GM18511 (cell line): ENCODE results near the gene FBXL15.

Experiments used
- ATAC-seq: cut with Tn5 transposase; IDR thresholded peaks from one replicate; pipeline ENCODE4 v1.9.1; 2021; ENCODE audit warnings: mild to moderate bottlenecking, moderate library complexity; ENCODE audit not compliant: unreplicated experiment

The FBXL15 gene, protein sequence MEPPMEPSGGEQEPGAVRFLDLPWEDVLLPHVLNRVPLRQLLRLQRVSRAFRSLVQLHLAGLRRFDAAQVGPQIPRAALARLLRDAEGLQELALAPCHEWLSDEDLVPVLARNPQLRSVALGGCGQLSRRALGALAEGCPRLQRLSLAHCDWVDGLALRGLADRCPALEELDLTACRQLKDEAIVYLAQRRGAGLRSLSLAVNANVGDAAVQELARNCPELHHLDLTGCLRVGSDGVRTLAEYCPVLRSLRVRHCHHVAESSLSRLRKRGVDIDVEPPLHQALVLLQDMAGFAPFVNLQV

DNA sequence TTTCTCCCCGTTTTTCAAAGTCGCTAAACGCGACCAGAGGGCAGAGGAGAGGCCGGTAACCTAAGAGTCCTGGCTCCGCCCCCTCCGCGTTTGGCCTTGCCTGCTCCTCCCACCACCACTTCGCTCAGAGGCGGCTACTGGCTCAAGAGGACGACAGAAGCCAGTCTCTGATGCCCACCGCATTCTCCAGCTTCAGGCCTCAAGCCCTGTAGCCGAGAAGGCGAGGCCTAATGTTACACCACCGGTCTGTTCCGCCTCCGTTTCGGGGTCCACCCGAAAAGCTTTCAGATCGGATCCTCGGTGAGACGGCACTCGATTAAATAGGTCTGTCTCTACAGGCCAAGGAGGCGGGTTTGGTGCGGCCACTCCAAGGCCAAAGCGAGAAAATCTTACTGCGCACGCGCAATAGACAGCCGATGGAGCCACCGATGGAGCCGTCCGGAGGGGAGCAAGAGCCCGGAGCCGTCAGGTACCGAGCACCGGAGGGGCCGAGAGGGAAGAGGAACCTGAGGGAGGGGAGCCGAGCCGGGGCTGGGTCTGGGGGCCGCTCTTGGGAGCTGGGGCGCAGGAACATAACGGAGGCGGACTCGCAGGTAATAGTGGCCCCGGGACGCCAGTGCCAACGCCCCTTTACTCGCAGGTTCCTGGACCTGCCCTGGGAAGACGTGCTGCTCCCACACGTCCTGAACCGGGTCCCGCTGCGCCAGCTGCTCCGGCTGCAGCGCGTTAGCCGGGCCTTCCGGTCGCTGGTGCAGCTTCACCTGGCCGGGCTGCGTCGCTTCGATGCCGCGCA is at the start of gene FBXL15:
Gene FBXL15 (plus strand): TSS at position 123 of the 793 bp plus-strand sequence. CDS start 294 bp downstream, at position 417.
- ATAC-seq: peak; percentile 72

DNA sequence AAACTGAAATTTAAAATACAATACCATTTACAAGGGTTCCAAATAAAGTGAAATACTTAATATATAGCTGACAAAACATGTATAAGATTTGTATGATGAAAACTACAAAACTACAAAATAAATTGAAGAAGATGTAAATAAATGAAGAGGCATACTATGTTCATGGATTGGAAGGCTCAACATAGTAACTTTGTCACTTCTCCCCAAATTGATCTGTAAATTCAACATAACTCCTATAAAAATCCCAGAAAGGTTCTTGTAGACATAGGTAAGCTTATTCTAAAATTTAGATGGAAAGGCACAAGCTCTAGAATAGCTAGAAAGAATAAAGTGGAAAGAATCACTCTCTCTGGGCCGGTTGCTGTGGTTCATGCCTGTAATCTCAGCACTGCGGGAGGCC is 49.3 kb upstream of the FBXL15 start:
- no peak for ATAC-seq

DNA sequence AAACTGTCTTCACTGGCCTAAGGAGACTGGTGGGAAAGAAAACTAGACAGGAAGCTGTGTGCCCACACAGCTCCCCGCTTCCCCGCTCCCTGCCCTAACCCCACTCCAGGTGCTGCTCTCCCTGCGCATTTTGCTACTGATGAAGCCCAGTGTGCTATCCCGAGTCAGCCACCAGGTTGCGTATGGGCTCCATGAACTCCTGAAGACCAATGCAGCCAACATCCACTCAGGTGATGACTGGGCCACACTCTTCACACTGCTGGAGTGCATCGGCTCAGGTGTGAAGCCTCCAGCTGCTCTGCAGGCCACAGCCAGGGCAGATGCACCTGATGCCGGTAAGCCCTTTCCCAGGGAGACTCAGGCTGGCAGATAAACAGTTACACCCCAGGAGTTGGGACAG is 45.4 kb upstream of the FBXL15 start:
- ATAC-seq: no peak

DNA sequence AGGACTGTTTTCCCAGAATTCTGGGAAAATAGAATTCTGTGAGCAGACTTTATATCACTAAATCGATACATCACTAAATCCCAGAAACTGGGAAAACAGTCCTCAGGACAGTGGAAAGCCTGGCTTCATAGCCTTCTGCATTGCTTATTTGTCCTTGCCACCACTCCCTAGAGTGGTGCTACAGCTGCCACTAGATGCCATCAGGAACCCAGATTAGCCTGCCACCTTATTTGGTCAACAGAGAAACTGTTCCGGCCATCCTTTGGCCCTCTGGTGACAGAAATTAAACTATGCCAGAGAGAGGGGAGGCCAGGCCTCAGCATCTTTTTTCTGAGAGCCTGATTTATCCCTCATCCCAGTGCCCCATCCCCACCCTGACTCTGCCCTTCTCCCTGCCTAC is 44.8 kb upstream of the FBXL15 start:
- no peak for ATAC-seq

DNA sequence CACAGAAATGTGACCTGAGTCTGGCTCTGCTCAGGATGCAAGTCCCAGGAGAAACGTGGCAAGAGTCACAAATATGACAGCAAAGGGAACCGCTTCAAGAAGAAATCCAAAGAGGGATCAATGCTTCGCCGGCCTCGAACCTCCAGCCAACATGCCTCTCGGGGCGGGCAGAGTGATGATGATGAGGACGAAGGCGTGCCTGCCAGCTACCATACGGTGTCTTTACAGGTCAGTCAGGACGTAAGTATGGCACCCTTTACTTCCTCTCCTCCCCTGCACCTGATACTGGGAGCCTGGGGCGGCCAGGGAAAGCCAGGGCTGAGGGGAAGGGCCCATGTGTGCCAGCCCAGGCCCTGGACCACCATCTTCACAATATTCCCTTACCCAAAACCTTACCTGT is 43.7 kb upstream of the FBXL15 start:
- ATAC-seq: no peak

DNA sequence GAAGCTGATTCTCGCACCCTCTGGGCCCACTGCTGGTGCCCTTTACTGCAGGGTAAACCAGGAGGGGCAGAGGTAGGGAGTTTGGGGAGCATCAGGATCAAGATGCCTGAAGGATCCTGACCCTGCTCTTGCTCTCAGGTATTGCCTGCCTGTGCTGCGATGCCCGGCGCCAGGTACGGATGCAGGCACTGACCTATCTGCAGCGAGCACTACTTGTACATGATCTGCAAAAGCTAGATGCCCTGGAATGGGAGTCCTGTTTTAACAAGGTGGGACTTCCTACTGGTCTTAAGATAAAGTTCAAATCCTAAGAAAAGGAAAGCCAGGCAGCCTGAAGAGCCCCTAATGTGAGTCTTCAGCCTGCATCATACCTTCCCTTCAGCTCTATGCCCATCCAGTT is 41.3 kb upstream of the FBXL15 start:
- no peak for ATAC-seq

DNA sequence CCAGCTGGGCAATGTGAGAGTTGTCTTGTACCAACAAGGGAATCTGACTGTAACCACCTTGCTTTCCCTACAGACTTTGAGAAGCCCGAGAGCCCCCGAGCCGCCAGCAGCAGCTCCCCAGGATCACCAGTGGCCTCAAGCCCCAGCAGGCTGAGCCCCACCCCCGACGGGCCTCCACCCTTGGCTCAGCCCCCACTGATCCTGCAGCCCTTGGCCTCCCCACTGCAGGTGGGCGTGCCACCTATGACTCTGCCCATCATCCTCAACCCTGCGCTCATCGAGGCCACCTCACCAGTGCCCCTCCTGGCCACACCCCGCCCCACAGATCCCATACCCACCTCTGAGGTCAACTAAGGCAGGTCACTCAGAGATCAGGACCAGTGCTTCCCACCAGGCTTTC is 38.7 kb upstream of the FBXL15 start:
- ATAC-seq: no peak

DNA sequence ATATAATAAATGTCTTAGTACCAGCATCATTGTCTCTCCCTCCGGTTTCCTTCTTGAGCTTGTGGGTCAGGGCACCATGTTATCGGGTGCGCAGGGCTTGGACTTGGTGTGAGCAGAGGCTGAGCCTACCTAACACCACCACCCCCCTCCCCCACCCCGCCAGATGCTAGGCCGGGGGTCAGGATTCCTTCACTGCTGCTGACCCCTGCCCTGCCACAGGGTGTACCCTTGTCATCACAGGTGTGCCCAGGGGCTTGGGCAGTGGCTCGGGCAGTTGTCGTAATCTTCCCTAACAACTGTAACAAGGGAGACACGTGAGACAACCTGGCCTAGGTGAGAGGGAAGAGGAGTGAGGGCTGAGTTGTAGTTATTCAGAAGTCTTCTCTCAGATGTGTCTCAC is 37.8 kb upstream of the FBXL15 start:
- no peak for ATAC-seq

DNA sequence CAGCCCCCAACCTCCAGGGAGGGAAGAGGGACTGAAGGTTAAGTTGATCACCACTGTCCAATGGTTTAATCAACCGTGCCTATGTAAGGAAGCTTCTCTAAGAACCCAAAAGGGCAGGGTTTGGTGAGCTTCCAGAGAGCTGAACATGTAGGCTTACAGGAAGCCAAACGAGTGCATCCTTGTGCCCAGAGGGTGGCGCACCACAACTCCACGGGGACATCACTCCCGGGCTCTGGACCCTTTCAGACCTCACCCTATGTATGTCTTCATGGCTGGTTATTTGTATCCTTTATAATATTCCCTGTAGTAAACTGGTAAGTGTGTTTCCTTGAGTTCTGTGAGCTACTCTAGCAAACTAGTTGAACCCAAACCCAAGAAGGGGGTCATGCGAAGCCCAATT is 36.6 kb upstream of the FBXL15 start:
- ATAC-seq: no peak

DNA sequence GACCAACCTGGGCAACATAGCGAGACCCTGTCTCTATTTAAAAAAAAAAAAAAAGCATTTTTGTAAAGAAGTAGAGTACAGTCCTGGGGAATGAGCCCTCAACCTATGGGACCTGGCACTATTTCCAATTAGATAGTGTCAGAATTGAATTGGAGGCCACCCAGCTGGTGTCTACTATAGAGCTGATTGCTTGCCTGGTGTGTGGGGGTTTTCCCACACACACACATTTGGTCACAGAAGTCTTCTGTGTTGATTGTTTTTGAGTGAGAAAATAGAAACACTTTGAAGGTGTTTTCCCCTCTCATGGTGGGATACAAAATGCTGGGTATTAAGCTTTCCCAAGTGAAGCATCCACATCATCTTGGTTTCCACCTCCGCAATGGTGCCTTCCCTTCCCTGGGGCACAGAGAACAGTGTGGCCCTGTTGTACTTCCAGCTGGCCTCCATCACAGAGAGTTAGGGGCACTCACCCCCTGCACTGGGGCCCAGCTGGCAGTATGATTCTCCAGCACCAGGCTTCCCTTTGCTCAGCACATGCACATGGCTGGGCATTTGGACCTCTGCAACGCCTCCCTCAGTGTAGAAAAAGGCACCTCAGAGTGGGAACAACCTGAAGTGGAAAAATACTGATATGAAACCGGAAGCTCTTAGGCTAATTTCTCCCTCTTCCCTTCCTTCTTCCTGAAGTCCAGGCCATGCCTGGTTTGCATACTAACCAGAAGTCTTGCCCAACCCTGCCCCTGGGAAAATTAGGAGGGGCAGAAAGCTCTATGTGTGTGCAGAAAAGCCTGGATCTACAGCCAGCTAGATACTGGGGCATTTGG is 35.8 kb upstream of the FBXL15 start:
- ATAC-seq: no peak

DNA sequence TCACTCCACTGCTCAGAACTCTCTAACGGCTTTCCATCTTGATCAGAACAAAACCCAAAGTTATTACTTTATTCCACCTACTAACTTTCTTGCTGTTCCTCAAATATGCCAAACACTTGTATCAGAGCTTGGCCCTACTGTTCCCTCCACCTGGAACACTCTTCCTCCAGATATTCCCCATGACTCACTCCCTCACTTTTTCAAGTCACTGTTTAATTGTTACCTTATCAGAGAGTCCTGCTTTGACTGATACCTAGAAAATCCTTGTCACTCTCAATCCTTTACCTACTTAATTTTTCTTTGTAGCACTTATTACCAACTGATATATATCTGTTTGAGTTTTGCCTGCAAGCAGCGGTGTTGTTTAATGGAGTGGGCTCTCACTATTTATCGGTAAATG is 30.7 kb upstream of the FBXL15 start:
- ATAC-seq: no peak

DNA sequence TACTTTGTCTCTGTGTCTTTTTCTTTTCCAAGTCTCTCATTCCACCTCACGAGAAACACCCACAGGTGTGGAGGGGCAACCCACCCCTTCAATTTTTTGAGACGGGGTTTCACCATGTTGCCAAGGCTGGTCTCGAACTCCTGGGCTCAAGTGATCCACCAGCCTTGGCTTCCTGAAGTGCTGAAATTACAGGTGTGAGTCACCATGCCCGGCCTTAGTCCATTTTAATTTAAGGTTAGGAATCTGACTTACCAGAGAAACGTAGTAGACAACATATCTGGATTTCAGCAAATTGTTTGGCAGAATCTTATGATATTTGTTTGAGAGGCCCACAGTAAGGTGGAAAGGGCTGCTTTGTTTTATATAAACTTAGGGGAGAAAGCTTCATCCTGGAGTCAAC is 28.3 kb upstream of the FBXL15 start:
- ATAC-seq: no peak

DNA sequence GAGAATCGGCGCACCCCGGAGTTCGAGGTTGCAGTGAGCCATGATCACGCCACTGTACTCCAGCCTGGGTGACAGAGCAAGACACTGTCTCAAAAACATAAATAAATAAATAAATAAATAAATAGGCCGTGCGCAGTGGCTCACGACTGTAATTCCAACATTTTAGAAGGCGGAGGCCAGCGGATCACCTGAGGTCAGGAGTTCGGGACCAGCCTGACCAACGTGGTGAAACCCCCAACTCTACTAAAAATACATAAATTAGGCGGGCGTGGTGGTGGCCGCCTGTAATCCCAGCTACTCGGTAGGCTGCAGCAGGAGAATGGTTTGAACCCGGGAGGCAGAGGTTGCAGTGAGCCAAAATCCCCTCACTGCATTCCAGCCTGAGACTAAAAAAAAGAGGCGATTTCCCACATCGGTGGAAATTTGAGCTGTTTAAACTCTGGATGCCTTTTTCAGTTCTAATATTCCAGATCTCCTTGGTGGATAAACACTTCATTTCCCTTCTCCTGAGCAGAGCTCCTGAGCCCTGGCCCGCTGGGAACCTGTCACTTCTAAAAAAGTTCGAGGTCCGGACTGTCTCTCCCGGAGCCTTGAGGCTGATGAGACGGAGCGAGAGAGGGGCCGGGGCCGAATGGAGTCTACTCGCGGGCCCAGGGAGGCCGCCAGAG is 27.1 kb upstream of the FBXL15 start:
- ATAC-seq: no peak

DNA sequence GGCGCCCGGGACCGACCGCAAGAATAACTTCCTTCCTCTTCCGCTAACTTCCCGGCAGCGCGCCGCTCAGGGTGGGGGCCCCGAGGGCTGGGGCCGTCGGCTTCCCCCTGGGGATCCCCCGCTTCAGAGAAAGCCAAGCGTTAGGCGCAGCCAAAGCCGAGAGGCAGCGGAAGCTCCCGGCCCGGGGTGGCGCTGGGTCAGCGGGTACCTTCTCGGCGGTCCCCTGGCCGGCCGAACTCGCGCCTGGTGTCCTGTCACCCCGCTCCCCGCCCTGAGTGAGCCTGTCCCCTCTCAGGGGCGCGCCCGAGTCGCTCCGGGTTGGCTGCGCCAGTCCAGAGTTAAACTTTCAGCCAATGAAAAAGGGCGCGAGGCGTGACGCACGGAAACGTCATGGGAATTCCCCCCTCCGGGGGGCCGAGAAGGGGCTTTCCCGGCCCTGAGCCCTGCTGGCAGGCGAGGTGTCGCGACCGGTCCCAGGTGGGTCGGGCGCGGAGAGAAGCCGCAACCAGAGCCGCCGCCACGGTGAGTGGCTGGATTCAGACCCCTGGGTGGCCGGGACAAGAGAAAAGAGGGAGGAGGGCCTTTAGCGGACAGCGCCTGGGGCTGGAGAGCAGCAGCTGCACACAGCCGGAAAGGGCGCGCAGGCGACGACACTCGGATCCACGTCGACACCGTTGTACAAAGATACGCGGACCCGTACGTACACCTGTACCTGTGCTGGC is 26.4 kb upstream of the FBXL15 start:
- peak; percentile 86 for ATAC-seq

DNA sequence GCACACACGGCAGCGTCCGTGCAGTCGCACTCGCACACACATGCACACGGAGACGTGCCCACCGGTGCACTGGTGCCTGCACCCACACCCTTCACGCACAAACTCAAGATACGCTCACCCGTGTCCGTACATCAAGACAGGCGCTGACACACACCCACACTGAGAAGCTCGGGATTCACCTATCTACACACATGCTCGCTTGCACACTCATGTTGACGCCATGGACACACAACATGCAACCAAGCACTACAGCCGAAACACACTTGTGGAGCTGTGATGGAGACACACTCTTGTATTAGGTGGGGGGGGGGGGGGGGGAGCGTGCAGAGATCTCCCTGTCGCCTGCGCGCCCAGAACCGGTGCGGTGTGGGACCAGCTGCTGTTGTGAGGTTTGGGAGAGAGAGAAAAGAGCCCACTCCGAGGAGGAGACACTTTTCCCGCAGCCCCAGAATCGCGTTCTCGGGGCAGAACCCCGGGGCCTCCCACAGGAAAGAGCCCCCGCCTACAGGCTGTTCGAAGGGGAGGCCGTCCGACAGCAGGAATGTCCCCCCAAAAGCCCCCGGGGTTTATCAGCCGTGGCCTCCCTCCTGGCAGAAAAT is 25.7 kb upstream of the FBXL15 start:
- no peak for ATAC-seq

DNA sequence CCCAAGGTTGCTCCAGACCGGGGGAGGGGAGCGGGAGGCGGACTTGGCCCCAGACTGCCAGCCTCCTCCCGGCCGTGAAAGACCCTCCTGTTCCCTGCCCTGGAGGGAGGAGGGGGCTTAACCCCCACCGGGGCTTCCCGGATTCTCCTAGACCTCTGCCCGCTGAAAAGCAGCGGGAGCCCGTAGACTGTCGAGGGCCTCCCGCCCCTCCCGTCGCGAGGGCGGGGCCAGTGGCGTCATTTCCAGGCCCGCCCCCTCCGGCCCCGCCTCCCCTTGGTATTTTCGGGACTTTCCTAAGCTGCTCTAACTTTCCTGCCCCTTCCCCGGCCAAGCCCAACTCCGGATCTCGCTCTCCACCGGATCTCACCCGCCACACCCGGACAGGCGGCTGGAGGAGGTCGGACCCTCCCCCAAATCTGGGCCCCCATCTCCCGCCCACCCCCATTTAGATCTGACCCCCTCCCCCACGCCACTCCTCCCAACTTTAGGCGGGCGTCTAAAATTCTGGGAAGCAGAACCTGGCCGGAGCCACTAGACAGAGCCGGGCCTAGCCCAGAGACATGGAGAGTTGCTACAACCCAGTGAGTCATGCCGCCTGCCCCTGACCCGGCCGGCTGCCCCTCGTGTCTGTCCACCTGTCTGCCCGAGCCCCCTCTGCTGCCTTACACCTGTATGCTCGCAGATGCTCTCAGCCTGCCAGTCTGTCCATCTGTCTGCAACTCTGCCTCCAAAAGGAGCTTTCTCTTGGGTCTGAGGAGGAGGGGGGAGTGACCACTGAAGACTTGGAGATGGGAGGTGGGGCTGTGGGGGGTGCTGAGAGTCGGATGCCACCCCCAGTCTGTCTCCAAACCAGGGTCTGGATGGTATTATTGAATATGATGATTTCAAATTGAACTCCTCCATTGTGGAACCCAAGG is 25.0 kb upstream of the FBXL15 start, which contains the start of gene NFKB2:
Gene NFKB2 (plus strand): TSS at position 306 of the 917 bp plus-strand sequence. CDS start 255 bp downstream, at position 561.
- peak; percentile 31 for ATAC-seq

DNA sequence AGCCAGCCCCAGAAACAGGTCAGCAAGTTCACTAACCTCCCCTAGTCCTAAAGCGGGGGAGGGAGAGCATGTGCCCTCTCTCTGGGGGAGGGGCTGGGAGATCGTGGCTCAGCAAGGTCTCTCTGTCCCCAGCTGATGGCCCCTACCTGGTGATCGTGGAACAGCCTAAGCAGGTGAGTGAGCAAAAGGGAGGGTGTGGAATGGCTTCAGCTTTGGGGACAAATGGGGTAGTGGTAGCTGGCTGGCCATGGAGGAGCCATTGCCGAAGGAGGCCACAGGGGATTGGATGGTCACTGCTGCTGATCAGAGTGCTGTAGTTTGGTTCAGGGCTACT is 24.4 kb upstream of the FBXL15 start:
- no peak for ATAC-seq

DNA sequence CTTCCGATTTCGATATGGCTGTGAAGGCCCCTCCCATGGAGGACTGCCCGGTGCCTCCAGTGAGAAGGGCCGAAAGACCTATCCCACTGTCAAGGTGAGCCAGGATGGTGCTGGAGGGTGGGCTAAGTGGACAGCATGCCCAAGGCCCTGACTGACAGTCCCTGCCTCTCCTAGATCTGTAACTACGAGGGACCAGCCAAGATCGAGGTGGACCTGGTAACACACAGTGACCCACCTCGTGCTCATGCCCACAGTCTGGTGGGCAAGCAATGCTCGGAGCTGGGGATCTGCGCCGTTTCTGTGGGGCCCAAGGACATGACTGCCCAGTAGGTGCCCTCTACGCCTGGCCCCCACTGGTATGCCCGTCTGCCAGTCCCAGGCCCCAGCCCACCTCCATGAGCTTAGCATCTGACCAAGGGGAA is 23.9 kb upstream of the FBXL15 start:
- ATAC-seq: no peak
